GM06990 (cell line): ENCODE measurements around the gene YTHDF1.

Experiments
- DNase-seq: peaks from one replicate; pipeline ENCODE4 v3.0.0-alpha.2; 2011; ENCODE audit not compliant: insufficient read length; ENCODE audit errors: extremely low read depth
- H3K27me3 ChIP-seq: replicated peaks from 2 replicates; pipeline ENCODE4 v1.6.0; 2011; ENCODE audit warnings: low read length; ENCODE audit not compliant: control insufficient read depth, insufficient read depth
- H3K36me3 ChIP-seq: 2 replicates; pipeline ENCODE4 v1.5.1; 2011; ENCODE audit warnings: low read length; ENCODE audit not compliant: control insufficient read depth, insufficient read depth
- H3K4me3 ChIP-seq: replicated peaks from 2 replicates; pipeline ENCODE4 v1.5.1; 2011; ENCODE audit warnings: low read depth, mild to moderate bottlenecking, control low read depth, low read length
- TF ChIP-seq, protein P1 (sequence below): IDR thresholded peaks from 2 replicates; pipeline ENCODE4 v1.5.1; 2011; ENCODE audit warnings: low read length, control low read depth, mild to moderate bottlenecking, inconsistent platforms; ENCODE audit not compliant: insufficient read depth, poor library complexity, severe bottlenecking

Gene YTHDF1

DNA sequence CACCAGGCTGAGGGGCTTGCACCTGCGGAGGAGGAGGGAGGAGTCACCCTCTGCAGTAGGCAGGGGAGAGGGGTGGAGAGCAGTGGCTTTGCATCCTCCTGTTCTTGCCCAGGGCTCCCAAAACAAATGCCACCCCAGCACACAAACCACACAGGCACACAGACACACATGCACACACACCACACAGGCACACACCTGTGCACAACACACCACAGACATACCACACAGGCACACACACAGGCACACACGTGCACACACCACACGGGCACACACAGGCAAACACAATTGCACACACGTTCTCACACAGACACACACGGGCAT, 26.6 kb downstream of the YTHDF1 start:
- 0 out of 2 replicates have a peak, but pooled peaks cover 1% of the 10 kb centered on the region for H3K36me3 ChIP-seq
- TF ChIP-seq, protein P1, sequence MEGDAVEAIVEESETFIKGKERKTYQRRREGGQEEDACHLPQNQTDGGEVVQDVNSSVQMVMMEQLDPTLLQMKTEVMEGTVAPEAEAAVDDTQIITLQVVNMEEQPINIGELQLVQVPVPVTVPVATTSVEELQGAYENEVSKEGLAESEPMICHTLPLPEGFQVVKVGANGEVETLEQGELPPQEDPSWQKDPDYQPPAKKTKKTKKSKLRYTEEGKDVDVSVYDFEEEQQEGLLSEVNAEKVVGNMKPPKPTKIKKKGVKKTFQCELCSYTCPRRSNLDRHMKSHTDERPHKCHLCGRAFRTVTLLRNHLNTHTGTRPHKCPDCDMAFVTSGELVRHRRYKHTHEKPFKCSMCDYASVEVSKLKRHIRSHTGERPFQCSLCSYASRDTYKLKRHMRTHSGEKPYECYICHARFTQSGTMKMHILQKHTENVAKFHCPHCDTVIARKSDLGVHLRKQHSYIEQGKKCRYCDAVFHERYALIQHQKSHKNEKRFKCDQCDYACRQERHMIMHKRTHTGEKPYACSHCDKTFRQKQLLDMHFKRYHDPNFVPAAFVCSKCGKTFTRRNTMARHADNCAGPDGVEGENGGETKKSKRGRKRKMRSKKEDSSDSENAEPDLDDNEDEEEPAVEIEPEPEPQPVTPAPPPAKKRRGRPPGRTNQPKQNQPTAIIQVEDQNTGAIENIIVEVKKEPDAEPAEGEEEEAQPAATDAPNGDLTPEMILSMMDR = no peak
- no peak for DNase-seq
- no peaks in the 10 kb centered on the region for H3K27me3 ChIP-seq
- no peak overlapping the region for H3K4me3 ChIP-seq

DNA sequence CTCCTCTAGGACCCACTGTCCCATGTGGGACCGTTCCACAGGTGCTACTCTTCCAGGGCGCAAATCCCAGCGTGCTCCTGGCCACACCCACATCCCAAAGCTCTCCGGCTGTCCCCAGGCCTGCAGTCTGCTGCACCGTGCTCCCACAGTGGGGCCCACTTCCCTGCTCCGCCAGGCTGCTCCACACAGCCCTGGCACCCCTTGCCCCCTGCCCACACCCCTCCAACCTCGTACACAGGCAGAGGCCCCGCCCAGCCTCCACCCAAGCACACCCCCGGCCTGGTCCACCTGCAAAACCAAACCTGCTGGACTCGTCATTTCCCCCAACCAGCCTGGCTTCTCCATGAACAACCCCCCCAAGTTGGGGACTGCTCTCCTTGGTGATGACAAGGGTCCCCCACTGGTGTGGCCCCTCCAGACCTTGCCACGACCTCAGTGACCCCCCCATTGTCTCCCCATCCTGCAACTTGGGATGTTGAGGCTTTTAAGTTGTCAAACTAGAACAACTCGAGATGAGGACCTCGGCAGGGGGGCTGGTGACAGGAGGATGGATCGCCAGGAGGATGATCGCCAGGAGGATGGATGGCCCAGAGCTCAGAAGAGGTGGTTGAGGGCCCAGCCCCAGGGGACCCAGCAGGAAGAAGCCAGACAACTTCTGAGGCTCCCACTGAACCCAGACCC, 27.1 kb downstream of the YTHDF1 start:
- no peaks in the 10 kb centered on the region for H3K36me3 ChIP-seq
- DNase-seq = no peak
- H3K27me3 ChIP-seq = no peaks in the 10 kb centered on the region
- no peak overlapping the region for H3K4me3 ChIP-seq
- TF ChIP-seq, protein P1 = no peak

- H3K4me3 ChIP-seq = no peak overlapping the region
- H3K27me3 ChIP-seq = no peaks in the 10 kb centered on the region
- TF ChIP-seq, protein P1 = no peak
- DNase-seq = no peak
- no peaks in the 10 kb centered on the region for H3K36me3 ChIP-seq
Observed at GRCh38 chr20:63188159-63188442, 27.8 kb downstream of the YTHDF1 start.

- Histone ChIP-seq H3K4me3 (no peak overlapping the region), H3K27me3 (no peaks in the 10 kb centered on the region), H3K36me3 (no peaks in the 10 kb centered on the region)
- DNase-seq = no peak
- TF ChIP-seq, protein P1 = no peak
Observed at GRCh38 chr20:63187338-63188158, 28.4 kb downstream of the YTHDF1 start.

DNA sequence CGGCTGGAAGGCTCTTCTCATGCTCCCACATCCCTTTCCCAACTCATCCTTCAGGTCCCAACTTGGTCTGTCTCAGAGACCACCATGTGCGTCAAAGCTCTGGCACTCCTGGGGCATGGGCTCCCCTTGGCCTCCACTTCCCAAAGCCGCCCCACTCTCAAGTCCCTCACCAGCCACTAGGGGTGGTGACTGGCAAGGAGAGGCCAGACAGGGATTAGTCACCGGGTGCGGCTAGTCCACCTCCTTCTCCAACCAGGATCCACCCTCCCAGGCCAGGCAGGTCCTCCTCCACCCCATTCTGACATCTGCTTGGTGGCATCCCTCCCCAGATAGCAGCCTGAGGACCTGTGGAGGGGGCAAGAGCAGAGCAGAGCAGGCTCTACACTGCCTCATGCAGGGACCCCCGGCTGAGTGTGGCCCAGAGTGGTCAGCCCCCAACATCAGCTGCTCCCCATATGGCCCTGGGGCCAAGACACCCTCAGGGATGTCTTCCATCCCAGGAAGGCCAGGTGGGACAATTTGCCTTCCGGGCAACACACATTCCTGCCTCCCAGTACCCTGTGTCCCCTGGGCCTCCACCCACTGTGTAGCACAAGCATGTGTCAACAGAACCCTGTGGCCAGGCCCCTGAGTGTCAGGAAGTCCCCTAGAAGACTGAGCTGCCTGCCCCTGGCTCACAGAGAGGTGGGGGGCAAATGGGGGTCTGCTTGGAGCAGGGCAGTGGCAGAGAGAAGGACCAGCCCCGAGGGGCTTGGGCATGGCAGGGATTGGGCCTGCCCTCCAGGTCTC, 29.2 kb downstream of the YTHDF1 start:
- H3K27me3 ChIP-seq = no peaks in the 10 kb centered on the region
- no peak overlapping the region for H3K4me3 ChIP-seq
- no peak for DNase-seq
- no peaks in the 10 kb centered on the region for H3K36me3 ChIP-seq
- TF ChIP-seq, protein P1 = no peak
